Suprapubic skin (tissue), 4 donors: ENCODE results near the gene PGPEP1. TPM values are rescaled to one million over a fixed set of nuclear protein-coding genes. Genes with fewer than 3 reads are reported as not detected.

ENCODE experiments used
- DNase-seq, 2 donors: peaks; one replicate each; pipeline ENCODE4 v3.0.0-alpha.2; 2019; ENCODE audit warnings: low spot score in 2 of 2
- H3K27ac ChIP-seq: fragments of 200-600 bp; sonication (generic); one replicate; pipeline ENCODE4 v1.5.1; 2019
- H3K27me3 ChIP-seq: fragments of 200-600 bp; sonication (generic); one replicate; pipeline ENCODE4 v1.5.1; 2019
- H3K36me3 ChIP-seq: fragments of 200-600 bp; sonication (generic); one replicate; pipeline ENCODE4 v1.5.1; 2019
- H3K4me1 ChIP-seq: fragments of 200-600 bp; sonication (generic); one replicate; pipeline ENCODE4 v1.5.1; 2019
- H3K4me3 ChIP-seq: fragments of 200-600 bp; sonication (generic); one replicate; pipeline ENCODE4 v1.5.1; 2019; ENCODE audit warnings: mild to moderate bottlenecking
- H3K9me3 ChIP-seq: fragments of 200-600 bp; sonication (generic); one replicate; pipeline ENCODE4 v1.5.1; 2019
- EP300 ChIP-seq: sonication (generic); formaldehyde crosslinking; IDR thresholded peaks from one replicate; pipeline ENCODE4 v1.6.1; 2017; ENCODE audit warnings: antibody characterized with exemption
- POLR2A ChIP-seq, 2 donors: fragments of 450-650 bp; IDR thresholded peaks; one replicate each; pipeline ENCODE4 v1.6.1; 2017; ENCODE audit warnings: antibody characterized with exemption in 2 of 2, mild to moderate bottlenecking in 2 of 2, moderate library complexity in 2 of 2
- POLR2AphosphoS5 ChIP-seq, 3 donors: sonication (generic); formaldehyde crosslinking; IDR thresholded peaks; one replicate each; pipeline ENCODE4 v1.6.1; 2017; ENCODE audit warnings: antibody characterized with exemption in 3 of 3
- WGBS: methylation state at CpG from one replicate; pipeline ENCODE4 v1.1.5; 2018; 5-methylcytosine and 5-hydroxymethylcytosine counted together
- total RNA-seq, 4 donors: library from RNA; depleted of rRNA; stranded (reverse); fragments of >200 nt; gene quantifications; one replicate each; pipeline ENCODE4 v1.1.0, GENCODE V29; 2016
- TF ChIP-seq, protein P1 (sequence below), 2 donors: fragments of 200-600 bp in 1 of 2; fragments of 450-650 bp in 1 of 2; sonication (generic) in 1 of 2; IDR thresholded peaks; one replicate each; pipeline ENCODE4 v1.5.1; 2016 to 2019; ENCODE audit warnings: antibody characterized with exemption in 2 of 2, mild to moderate bottlenecking in 1 of 2, moderate library complexity in 1 of 2

Gene PGPEP1
- total RNA-seq, 4 donors from 2014 or later = 4.6 to 8.0 (median 7.6) TPM

DNA sequence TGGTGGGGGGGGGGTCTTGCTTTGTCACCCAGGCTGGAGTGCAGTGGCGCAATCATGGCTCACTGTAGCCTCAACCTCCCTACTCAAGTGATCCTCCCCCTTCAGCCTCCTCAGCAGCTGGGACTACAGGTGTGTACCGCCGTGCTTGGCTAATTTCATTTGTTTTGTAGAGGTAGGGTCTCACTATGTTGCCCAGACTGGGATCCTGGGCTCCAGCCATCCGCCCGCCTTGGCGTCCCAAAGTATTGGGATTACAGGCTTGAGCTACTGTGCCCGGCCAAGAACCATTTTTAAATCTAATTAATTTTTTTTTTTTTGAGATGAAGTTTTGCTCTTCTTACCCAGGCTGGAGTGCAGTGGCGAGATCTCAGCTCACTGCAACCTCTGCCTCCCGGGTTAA is 40.7 kb upstream of the PGPEP1 start:
- Histone ChIP-seq H3K27me3 (no peaks in the 10 kb centered on the region), H3K4me3 (no peak overlapping the region)
- TF ChIP-seq, protein P1, sequence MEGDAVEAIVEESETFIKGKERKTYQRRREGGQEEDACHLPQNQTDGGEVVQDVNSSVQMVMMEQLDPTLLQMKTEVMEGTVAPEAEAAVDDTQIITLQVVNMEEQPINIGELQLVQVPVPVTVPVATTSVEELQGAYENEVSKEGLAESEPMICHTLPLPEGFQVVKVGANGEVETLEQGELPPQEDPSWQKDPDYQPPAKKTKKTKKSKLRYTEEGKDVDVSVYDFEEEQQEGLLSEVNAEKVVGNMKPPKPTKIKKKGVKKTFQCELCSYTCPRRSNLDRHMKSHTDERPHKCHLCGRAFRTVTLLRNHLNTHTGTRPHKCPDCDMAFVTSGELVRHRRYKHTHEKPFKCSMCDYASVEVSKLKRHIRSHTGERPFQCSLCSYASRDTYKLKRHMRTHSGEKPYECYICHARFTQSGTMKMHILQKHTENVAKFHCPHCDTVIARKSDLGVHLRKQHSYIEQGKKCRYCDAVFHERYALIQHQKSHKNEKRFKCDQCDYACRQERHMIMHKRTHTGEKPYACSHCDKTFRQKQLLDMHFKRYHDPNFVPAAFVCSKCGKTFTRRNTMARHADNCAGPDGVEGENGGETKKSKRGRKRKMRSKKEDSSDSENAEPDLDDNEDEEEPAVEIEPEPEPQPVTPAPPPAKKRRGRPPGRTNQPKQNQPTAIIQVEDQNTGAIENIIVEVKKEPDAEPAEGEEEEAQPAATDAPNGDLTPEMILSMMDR (IDR thresholded peaks at IDR 0.05) = no peak
- no peak for TF ChIP-seq POLR2AphosphoS5 (IDR thresholded peaks at IDR 0.05)

DNA sequence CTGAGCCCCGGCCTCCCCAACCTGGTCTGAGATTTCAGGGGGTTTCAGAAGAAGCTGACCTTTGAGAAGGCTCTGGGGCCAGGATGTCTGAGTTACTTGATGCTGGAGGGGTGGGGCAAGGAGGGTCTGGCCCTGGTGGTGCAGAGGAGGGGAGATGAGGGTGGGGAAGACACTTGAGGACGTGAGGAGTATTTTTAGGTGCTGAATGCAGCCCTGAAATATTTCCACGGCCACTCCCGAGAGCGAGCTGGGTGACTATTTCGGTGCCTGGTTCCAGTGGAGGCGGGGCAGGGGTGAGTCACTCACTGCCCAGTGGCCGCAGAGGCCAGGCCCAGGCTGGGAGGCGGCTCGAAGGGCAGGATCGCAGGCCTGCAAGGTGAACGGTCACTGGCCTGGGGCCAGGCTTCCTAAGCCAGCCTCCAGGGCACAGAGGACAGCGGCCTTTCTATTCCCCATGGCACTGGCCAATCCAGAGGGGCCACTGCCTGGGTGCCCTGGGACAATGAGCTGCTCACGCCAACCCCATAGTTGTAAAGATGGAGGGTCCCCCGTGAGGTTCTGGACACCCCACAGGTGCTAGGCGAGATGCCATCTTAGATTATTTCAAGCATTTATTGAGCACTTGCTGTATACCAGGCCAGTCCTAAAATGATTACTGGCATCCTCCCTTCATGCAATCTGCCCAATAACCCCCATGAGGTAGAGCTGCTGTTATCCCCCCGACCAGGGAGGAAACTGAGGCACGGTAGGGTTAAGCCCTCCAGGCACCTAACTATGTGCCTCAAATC is 39.3 kb upstream of the PGPEP1 start:
- TF ChIP-seq, protein P1 (IDR thresholded peaks at IDR 0.05) = no peak
- TF ChIP-seq POLR2AphosphoS5 (IDR thresholded peaks at IDR 0.05) (peak in 1 of 3 donors; percentile 12), EP300 (no peak)
- H3K4me1 ChIP-seq = peaks cover 50% of the 10 kb centered on the region
- peak in 1 of 2 donors; percentile 90 for DNase-seq
- 50% methylated on average over 11 of the region's 18 CpGs for WGBS
- no peaks in the 10 kb centered on the region for H3K9me3 ChIP-seq
- no peaks in the 10 kb centered on the region for H3K36me3 ChIP-seq
- peak overlapping the region; percentile 72 for H3K27ac ChIP-seq
- no peak overlapping the region for H3K4me3 ChIP-seq
- no peaks in the 10 kb centered on the region for H3K27me3 ChIP-seq

More for the DNA sequence above, 40.7 kb upstream of the PGPEP1 start:
- Histone ChIP-seq H3K4me1 (peaks cover 39% of the 10 kb centered on the region), H3K27ac (no peak overlapping the region), H3K9me3 (no peaks in the 10 kb centered on the region), H3K36me3 (no peaks in the 10 kb centered on the region)
- 93% methylated on average over 9 of the region's 9 CpGs for WGBS
- DNase-seq = no peak

DNA sequence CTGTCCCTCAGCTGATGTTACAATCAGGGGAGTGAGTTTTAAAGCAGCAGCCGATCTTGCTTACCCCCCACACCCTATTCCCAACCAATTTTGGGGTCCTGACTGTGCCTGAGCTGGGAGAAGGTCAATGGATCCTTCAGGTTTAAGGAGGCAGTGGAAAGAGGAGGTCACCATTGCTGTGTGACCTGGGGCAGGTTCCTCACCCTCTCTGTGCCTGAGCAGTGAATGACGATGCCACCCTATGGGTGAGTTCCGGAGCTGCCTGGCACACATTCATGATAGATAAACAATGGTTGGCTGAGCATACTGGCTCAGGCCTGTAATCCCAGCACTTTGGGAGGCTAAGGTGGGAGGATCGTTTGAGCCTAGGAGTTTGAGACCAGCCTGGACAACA is 38.7 kb upstream of the PGPEP1 start:
- no peaks in the 10 kb centered on the region for H3K36me3 ChIP-seq
- WGBS = 66% methylated on average over 4 of the region's 4 CpGs

DNA sequence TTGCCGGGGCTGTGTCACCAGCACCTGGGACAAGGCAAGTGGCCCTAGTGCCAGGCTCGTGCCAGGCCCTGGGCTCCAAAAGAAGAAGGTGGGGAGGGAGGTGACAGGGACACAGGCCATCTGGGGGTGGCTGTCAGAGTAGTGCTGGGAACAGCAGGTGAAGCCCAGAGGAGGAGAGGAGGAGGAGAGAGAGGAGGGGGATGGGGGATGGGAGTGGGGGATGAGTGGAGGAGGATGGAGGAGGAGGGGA is 36.3 kb upstream of the PGPEP1 start:
- TF ChIP-seq EP300 = no peak
- no peak for TF ChIP-seq POLR2AphosphoS5 (IDR thresholded peaks at IDR 0.05)
- no peak for TF ChIP-seq POLR2A (IDR thresholded peaks at IDR 0.05)
- TF ChIP-seq, protein P1 (IDR thresholded peaks at IDR 0.05) = no peak
- Histone ChIP-seq H3K36me3 (peaks cover 9% of the 10 kb centered on the region), H3K27me3 (no peaks in the 10 kb centered on the region), H3K4me3 (peak overlapping the region; percentile 46), H3K27ac (peak overlapping the region; percentile 95), H3K9me3 (no peaks in the 10 kb centered on the region), H3K4me1 (peaks cover 63% of the 10 kb centered on the region)
- WGBS = 40% methylated on average over 2 of the region's 2 CpGs
- no peak for DNase-seq

More for the DNA sequence above, 38.7 kb upstream of the PGPEP1 start:
- DNase-seq = no peak
- H3K27ac ChIP-seq = peak overlapping the region; percentile 72
- no peaks in the 10 kb centered on the region for H3K9me3 ChIP-seq
- H3K27me3 ChIP-seq = no peaks in the 10 kb centered on the region
- peaks cover 55% of the 10 kb centered on the region for H3K4me1 ChIP-seq
- no peak overlapping the region for H3K4me3 ChIP-seq
- no peak for TF ChIP-seq POLR2AphosphoS5 (IDR thresholded peaks at IDR 0.05)
- TF ChIP-seq, protein P1 (IDR thresholded peaks at IDR 0.05) = no peak
- no peak for TF ChIP-seq POLR2A (IDR thresholded peaks at IDR 0.05)
- TF ChIP-seq EP300 = no peak

DNA sequence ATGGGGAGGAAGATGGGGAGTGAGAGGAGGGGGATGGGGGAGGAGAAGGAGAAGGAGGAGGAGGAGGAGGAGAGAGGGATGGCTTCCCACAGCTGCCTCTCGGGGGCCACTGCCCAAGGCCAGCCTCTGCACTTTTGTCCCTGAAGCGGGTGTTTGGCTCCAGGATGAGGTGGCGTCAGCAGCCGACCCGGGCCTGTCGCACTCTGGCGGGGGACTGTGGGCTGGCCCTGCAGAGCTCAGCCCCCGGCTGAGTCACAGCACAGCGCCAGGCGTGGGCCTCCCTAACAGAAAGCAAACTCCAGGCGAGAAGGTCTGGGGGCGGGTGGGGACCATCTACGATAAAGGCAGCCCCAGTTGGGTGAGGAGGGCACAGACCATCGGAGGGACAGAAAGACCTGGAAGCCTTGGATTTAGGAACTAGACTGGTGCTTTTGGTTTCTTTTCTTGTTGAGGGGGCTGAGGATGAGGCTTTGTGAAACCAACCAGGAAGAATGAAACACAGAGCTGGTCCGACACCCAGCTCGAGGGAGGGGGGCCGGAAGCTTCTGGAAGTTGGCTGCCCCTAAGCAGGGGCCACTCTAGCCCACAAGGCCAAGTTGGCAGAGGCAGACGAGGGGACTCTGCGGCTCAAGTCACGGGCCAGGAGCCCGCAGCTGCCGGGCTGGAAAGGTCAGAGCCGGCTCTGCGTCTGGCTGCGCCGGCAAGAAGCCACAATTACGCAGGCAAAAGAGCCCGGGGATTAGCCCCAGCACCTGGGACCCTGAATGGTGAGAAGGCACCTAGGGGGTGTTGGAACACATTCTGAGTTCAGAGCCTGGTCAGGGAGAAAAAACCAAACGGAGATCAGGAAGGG is 35.7 kb upstream of the PGPEP1 start:
- 16% methylated on average over 28 of the region's 29 CpGs for WGBS
- no peaks in the 10 kb centered on the region for H3K9me3 ChIP-seq
- H3K4me1 ChIP-seq = peaks cover 63% of the 10 kb centered on the region

More for the DNA sequence above, 35.7 kb upstream of the PGPEP1 start:
- Histone ChIP-seq H3K27ac (peak overlapping the region; percentile 95), H3K36me3 (peaks cover 15% of the 10 kb centered on the region), H3K4me3 (peak overlapping the region; percentile 46), H3K27me3 (no peaks in the 10 kb centered on the region)
- TF ChIP-seq POLR2A (IDR thresholded peaks at IDR 0.05) = peak in 1 of 2 donors; percentile 82
- TF ChIP-seq EP300 = no peak
- peak in 2 of 3 donors; percentile 17 to 67 for TF ChIP-seq POLR2AphosphoS5 (IDR thresholded peaks at IDR 0.05)
- peak; percentile 94 to 96 for DNase-seq
